22Rv1 (cell line): ENCODE results near the gene KCNIP4.

ENCODE experiments used
- ZFX ChIP-seq: fragments of 450-650 bp; IDR thresholded peaks from 2 replicates; pipeline ENCODE4 v1.6.1; 2017; ENCODE audit warnings: antibody characterized with exemption, borderline replicate concordance
- TF ChIP-seq, protein P1 (sequence below): fragments of 450-650 bp; IDR thresholded peaks from 2 replicates; pipeline ENCODE4 v1.5.1; 2017; ENCODE audit warnings: mild to moderate bottlenecking

DNA sequence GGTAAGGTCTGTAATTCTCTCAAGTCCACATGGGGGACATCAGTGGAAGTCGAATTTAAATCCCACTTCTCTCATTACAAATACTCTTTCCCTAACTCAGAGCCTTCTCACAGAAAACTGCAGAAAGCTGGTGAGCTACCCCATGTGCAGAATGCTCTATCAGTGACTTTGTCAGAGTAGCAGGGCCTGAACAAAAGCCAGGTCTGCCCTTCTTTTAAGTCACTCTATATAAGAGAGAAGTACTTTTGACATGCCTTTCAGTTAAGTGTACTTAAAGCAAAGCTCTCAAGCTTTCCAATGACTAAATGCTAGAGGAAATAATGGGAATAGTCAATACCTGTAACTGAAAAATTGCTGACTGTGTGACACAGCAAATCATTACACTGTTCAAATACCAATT is 323.1 kb downstream of the KCNIP4 start:
- TF ChIP-seq, protein P1, sequence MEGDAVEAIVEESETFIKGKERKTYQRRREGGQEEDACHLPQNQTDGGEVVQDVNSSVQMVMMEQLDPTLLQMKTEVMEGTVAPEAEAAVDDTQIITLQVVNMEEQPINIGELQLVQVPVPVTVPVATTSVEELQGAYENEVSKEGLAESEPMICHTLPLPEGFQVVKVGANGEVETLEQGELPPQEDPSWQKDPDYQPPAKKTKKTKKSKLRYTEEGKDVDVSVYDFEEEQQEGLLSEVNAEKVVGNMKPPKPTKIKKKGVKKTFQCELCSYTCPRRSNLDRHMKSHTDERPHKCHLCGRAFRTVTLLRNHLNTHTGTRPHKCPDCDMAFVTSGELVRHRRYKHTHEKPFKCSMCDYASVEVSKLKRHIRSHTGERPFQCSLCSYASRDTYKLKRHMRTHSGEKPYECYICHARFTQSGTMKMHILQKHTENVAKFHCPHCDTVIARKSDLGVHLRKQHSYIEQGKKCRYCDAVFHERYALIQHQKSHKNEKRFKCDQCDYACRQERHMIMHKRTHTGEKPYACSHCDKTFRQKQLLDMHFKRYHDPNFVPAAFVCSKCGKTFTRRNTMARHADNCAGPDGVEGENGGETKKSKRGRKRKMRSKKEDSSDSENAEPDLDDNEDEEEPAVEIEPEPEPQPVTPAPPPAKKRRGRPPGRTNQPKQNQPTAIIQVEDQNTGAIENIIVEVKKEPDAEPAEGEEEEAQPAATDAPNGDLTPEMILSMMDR: no peak
- no peak for TF ChIP-seq ZFX
